HG03280 (cell line): ENCODE measurements around the gene CHRDL1.

Experiments
- ATAC-seq: cut with Tn5 transposase; IDR thresholded peaks from one replicate; pipeline ENCODE4 v1.9.1; 2021; ENCODE audit warnings: mild to moderate bottlenecking, moderate library complexity; ENCODE audit not compliant: unreplicated experiment

CHRDL1 gene

DNA sequence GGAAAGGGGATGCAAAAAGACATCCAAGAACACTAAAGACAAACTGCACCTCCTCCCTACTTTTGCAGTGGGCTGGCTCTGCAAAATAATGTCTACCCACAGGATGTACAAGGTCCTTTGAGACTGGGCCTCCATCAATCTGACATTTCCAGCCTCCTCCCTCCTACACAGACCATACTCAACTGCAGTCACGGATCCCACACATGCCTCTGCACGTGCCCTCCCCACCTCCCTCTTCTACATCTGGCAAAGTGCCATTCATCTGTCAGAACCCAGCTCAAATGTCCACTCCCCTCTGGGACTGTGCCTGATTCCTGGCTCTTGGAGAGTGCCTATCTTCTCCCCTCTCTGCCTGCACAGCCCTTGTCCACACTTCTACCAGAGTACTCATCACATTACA lies 50.3 kb downstream of the CHRDL1 start:
- no peak for ATAC-seq

GRCh38 chrX:110743679-110744340 lies 51.8 kb downstream of the CHRDL1 start:
- no peak for ATAC-seq

DNA sequence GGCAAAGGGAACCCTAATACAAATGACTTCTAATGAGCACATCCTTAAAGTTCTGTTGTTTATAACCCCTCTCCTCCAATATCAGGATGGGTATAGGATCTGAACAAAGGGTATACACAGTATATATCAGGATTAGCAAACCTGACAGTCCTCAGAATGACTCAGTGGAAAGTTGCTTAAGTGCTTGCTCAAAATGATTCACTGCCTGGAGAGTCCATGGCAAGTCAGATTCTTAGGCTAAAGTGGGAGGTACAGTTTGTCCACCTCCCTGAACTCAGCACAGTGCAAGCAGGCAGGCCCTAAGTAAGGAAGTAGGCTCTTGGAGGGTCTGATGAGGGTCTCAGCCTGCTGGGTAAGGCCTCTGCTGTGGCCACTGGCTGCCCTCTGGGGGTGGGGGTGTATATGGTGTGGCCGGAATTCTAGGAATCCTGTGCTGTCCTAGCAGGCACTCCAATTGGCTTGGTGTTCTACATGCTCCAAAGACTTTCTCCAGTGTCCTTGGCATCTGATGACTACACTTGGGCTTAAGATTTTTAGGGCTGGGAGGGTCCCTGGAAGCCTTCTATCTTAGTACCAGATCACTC lies 54.3 kb downstream of the CHRDL1 start:
- no peak for ATAC-seq

DNA sequence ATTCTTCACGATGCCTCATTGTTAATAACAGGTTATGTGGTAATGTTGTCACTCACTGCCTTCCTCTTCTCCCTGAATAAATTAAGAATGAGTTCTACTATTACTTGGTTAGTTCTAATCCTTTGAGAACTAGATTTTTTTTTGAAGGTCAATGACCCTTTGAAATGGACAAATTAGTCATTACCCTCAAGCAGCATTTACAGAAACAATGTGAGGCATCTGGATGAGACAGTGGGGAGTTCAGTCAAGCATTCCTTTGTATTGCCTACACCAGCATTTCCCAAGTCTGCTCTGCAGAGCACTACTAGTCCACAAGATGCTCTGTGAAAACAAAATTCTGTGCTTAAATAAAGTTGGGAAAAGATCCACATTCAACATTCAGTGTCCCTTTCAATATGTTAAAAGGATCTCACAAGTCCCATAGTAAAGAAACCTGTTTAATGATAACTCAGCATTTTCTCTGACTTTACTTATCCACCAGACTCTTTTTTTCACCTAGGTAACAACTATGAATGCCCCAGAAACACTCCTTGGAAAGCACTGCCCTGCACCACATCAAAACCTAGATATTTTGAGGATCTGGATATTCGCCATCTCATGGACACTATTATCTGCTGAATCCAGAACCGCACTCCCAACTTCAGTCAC lies 60.6 kb downstream of the CHRDL1 start:
- ATAC-seq: no peak

- no peak for ATAC-seq
These were observed 61.3 kb downstream of the CHRDL1 start for GRCh38 chrX:110734271-110734670.

DNA sequence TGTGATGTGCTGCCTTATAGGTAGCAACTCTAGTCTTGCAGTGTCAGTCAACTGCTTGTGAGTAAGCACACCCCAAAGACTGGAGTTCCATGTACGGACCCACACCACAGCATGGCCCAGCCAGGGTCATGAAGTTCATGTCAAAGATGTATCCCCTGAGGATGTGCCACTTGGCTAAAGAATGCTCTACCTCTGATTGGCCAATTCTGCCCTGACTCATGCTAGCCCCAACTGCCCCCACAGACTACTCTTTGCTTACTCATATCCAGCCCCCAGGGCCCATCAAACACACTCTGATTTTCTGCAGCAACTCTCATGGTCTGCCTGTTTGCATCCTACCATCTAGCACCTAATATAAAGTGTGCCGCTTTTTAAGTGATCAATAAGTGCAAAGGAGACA lies 62.5 kb downstream of the CHRDL1 start:
- no peak for ATAC-seq

DNA sequence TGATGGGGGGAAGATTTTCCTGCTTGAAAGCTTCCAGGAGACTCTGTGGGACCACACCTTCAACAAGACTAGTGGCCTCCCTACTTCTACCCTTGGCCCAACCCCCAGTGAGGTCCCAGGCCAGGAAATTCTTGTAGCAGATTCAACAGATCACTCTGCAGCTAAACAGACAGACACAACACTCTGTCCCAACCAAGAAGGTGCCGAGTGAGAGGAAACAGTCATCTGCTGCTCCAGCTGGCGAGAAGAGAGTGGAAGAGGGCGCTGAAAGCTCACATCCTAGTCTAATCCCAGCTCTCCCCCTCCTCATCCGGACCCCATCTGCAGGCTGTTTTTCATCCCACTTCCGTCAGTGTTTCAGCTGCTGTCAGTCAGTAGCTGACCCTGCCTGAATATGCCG lies 63.4 kb downstream of the CHRDL1 start:
- no peak for ATAC-seq

DNA sequence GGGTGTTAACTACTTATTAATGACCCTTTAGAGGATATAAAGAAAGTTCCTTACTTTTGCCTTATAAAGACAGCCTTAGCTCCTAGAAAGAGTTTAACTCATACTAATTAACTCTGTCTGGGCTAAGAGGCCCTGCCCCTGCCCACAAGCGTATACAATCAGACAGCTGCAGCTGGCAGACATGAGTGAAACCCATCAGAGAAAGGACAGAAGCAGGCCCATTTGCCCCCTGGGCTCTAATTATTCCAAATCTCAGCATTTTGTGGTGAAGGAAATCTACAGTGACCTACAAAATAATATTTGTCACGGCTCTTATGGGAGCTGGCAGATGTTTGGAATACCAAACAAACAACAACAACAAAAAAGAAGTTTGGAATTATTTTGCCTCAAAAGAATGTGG lies 71.8 kb downstream of the CHRDL1 start:
- no peak for ATAC-seq

- ATAC-seq: no peak
These were observed 73.5 kb downstream of the CHRDL1 start for GRCh38 chrX:110722135-110722534.

DNA sequence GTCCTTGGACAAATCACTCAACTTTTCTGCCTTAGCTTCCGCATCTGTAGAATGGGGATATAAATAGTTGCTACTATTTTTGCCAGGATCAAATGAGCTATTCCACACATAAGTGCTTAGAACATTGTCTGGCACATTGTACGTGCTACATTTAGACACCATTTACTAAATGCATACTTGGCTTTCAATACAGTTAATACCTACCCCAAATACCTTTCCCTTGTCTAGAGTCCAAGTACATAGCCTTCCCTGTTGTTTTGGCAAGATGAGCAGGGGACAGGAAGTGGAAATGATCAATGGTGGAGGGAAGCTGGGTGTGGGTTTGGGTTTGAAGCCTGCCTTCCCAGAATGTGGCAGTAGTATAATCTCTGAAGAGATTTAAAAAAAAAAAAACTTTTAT lies 82.0 kb downstream of the CHRDL1 start:
- no peak for ATAC-seq

DNA sequence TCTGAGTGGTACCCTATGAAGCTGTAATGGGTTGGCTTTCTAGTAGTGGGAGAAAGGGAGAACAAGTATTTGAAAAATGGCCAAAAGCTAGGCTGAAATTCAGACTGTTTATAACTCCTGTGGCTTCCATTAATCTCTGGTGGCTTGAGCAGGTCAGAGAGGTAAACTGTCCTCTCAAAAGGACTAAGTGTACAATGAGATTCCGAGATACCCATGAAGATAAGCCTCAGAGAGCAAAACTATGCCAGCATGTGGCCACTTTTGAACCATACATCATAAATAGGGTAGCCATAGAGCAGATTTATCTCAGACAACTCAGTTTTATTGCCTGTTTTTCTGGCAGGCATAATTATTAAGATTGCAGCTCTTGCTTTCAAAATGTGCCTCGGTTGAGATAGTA lies 89.2 kb downstream of the CHRDL1 start:
- no peak for ATAC-seq

GRCh38 chrX:110703641-110704040 lies 92.0 kb downstream of the CHRDL1 start:
- ATAC-seq: no peak

- no peak for ATAC-seq
These were observed 96.5 kb downstream of the CHRDL1 start for GRCh38 chrX:110699109-110699508.

DNA sequence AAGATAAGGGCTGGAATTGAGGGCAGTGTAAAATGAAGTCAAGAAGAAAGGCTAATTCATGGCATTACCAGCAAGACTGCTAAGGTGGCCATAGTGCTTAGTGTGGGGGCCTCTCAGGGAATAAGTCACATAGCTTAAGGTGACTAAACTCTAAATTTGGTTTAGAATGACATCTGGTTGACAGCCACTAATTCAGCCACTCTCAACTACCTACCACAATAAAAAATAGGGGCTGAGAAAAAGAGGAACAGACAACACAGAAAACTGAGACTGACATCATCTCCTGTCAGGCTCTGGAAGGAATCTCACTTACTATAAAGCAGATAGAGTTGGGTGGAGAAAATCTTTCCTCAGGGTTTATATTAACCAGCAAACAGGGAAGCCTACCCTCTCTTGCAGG lies 96.9 kb downstream of the CHRDL1 start:
- ATAC-seq: no peak

- ATAC-seq: no peak
These were observed 102.8 kb downstream of the CHRDL1 start for GRCh38 chrX:110692866-110693265.

DNA sequence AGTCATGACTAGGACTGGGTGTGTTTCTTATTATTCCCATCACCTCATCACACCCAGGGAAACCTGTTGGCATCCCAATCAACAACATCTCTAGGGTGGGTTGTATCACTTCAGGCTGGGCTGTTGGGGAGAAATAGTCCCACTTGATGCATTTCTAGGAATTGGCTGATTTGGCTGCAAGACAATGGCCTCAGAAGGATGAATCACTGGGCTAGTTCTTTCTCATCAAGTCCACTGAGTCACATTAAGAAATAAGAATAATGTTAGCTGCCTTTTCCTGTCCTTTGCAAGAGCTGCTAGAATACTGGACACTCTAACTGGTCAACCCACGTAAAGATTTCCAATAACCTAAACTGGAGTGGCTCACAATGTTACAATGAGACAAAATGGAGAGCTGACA lies 104.2 kb downstream of the CHRDL1 start:
- no peak for ATAC-seq

- ATAC-seq: no peak
These were observed 111.0 kb downstream of the CHRDL1 start for GRCh38 chrX:110684653-110685052.

- ATAC-seq: no peak
These were observed 111.7 kb downstream of the CHRDL1 start for GRCh38 chrX:110683925-110684324.

- no peak for ATAC-seq
These were observed 117.0 kb downstream of the CHRDL1 start for GRCh38 chrX:110678591-110678990.

GRCh38 chrX:110675886-110676285 lies 119.7 kb downstream of the CHRDL1 start:
- no peak for ATAC-seq

DNA sequence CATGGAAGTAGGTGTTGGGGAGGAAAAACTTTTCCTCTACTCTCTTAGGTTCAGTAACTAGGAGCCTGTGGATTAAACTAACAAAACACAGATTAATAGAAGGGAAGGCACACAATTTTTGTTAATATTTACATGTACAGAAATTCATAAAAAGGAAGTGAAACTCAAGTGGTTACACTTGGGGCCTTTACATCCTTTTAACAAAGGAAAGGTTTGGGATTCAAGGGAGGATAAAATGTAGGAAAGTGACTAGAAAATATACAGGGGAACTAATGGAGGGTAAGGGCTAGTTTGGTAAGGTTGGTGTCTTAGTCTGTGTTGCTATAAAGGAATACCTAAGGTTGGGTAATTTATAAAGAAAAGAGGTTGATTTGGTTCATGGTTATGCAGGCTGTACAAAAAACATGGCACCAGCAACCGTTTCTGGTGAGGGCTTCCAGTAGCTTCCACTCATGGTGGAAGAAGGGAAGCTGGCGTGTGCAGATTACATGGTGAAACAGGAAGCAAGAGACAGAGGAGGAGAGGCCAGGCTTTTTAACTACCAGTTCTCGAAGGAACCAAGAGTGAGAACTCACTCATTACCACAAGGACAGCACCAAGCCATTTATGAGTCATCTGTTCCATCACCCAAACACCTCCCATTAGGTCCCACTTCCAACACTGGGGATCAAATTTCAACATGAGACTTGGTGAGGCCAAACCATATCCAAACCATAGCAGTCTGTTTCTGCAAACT lies 124.4 kb downstream of the CHRDL1 start:
- peak; percentile 92 for ATAC-seq

DNA sequence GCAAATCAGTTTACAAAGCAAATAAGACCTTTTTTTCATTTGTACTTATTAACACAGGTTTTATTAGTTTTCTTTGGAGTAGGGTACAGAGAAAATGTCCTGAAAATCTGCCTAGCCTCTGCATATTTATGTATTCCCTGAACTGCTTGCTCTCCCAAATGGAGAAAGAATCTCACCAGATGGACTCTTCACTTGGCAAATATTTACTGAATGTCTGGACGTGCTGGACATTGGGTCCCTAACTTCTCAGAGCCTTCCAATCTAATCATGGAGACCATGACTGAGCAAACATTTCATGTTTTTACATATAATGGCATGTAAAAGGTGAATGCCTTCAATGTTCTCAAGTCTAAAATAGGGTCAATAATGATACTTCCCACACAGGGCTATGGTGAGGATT lies 126.0 kb downstream of the CHRDL1 start:
- no peak for ATAC-seq
